Lung microvascular endothelial cell (primary cell): ENCODE results near the gene METTL21C. TPM values are rescaled to one million over a fixed set of nuclear protein-coding genes. Genes with fewer than 3 reads are reported as not detected.

ENCODE experiments used
- DNase-seq, 2 donors: peaks; one replicate each; pipeline versions ENCODE4 v3.0.0 to v3.0.0-alpha.2; 2010; ENCODE audit warnings: low read depth in 2 of 2
- total RNA-seq: library from RNA; depleted of rRNA; stranded (reverse); fragments of >200 nt; gene quantifications from 2 replicates; pipeline ENCODE4 v1.2.1, GENCODE V29; 2014

Gene METTL21C
- total RNA-seq, 1 donor from 2014 or later, result not detected

DNA sequence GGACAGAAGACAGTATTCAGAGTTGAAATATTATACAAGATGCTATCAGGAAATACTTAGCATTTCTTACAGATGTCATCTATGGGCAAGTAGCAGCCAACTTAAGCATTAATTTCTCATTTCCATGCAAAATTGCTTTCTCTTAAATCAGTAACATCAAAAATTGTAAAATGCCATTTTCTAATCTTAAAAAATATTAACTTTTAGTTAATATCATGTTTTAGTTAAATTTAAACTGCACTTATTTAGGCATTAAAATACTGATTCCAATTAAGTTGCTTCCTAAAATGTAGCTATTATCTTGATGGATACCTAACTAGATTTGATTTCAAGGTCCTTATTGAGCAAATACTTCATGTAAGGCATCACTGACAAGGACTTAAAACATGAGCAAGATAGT is 27.8 kb downstream of the METTL21C start:
- DNase-seq, result no peak

DNA sequence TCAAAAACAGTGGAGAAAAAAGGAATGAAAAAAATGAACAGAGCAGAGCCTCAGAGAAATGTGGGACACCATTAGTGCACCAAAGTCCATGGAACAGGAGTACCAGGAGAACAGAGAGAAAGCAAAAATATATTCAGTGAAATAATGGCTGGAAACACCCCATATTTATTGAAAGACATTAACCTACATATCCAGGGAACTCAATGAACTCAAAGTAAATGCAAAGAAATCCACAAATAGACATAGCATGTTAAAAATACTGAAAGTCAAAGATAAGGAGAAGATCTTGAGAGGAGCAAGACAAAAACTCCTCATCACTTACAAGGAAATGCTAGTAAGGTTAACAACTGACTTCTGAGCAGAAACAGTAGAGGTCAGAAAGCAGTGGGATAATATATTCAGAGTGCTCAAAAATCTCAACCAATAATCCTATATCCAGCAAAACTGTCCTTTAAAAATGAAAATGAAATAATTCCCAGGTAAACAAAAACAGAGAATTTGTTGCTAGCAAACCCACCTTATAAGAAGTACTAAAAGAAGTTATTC is 35.6 kb downstream of the METTL21C start:
- no peak for DNase-seq

GRCh38 chr13:102658660-102659059 is 36.2 kb downstream of the METTL21C start:
- DNase-seq, result no peak

- DNase-seq, result no peak
These were observed 37.2 kb downstream of the METTL21C start for GRCh38 chr13:102657630-102658029.

- peak in 1 of 2 donors; percentile 1 for DNase-seq
These were observed 40.1 kb downstream of the METTL21C start for GRCh38 chr13:102654756-102655155.

DNA sequence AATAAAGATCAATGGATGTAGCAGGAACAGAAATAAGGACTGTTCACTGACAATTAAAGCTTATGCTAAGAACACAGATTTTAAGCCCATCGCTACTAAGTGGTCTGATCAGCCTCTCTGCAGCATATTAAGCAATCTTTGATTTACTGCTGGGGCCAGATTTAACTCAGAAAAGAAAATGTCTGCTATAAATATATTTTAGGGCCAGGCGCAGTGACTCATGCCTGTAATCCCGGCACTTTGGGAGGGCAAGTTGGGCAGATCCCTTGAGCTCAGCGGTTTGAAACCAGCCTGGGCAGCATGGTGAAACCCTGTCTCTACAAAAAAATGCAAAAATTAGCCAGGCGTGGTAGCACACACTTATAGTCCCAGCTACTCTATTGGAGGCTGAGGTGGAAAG is 43.0 kb downstream of the METTL21C start:
- no peak for DNase-seq

GRCh38 chr13:102651392-102651791 is 43.5 kb downstream of the METTL21C start:
- DNase-seq, result peak; percentile 36 to 48

- DNase-seq, result no peak
These were observed 44.4 kb downstream of the METTL21C start for GRCh38 chr13:102650444-102650843.

GRCh38 chr13:102648046-102648445 is 46.8 kb downstream of the METTL21C start:
- peak; percentile 10 to 72 for DNase-seq

- no peak for DNase-seq
These were observed 49.1 kb downstream of the METTL21C start for GRCh38 chr13:102645701-102646100.

GRCh38 chr13:102643656-102644055 is 51.2 kb downstream of the METTL21C start:
- no peak for DNase-seq

DNA sequence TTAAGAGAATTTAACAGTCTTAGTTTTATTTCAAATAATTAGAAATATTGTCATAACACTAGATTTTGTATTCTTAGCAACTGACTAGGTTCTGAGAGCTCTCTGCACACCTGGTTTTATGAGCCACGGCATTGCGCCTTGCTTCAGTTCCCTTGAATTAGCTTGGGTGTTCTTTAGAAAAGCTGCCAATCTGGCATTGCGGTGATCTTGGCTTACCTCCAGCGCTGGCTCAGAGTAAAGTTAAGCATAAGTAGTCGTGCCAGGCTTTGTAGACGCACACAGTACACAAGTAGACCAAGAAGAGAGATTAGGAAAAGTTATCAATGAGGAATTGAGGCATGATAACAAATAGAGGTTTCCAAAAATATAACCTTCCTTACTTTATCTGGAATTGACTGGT is 52.4 kb downstream of the METTL21C start:
- no peak for DNase-seq

GRCh38 chr13:102642029-102642428 is 52.8 kb downstream of the METTL21C start:
- no peak for DNase-seq

DNA sequence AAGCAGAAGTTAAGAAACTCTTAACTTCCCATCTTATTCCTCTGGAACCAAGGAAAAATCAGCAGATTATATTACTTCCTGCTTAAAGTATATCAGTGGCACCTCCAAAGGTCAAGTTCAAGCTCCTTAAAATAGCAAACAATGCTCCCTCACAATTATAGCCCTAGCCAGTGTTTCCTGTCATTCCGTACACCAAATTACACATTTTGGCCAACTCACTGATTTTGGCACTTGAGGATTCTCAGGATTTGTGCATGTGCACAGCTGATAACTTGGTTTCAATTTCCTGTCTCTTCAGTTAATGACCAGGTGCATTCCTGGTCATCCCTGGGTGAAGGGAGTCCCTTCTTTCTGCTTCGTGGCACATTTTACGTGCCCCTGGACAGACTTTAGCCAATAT is 56.1 kb downstream of the METTL21C start:
- DNase-seq, result peak in 1 of 2 donors; percentile 54

Other genes starting within 250 kb of the METTL21C start
- 31.2 and 34.7 TPM in 2 replicates for gene TPP2, start 98.1 kb downstream of the METTL21C start, total RNA-seq
- gene TEX30, start 78.7 kb upstream of the METTL21C start, total RNA-seq, result 19.6 and 30.8 TPM in 2 replicates
- 13.9 and 16.9 TPM in 2 replicates for gene POGLUT2, start 103.9 kb upstream of the METTL21C start, total RNA-seq
- gene BIVM, start 104.1 kb upstream of the METTL21C start, total RNA-seq, result 10.7 and 16.5 TPM in 2 replicates
- gene ERCC5, start 151.0 kb upstream of the METTL21C start, total RNA-seq, result 39.4 and 42.7 TPM in 2 replicates